Astrocyte (in vitro differentiated cells and primary cell): ENCODE measurements around the gene CSMD2.

Source experiments
- EZH2 ChIP-seq: IDR thresholded peaks from 2 replicates; pipeline ENCODE4 v1.6.1; 2012; ENCODE audit warnings: mild to moderate bottlenecking, low read length, inconsistent platforms; ENCODE audit not compliant: insufficient read depth
- TF ChIP-seq, protein P1 (sequence below): IDR thresholded peaks from 2 replicates; pipeline ENCODE4 v1.5.1; 2011; ENCODE audit warnings: low read depth, mild to moderate bottlenecking, inconsistent platforms, low read length, moderate library complexity; ENCODE audit not compliant: insufficient read depth

DNA sequence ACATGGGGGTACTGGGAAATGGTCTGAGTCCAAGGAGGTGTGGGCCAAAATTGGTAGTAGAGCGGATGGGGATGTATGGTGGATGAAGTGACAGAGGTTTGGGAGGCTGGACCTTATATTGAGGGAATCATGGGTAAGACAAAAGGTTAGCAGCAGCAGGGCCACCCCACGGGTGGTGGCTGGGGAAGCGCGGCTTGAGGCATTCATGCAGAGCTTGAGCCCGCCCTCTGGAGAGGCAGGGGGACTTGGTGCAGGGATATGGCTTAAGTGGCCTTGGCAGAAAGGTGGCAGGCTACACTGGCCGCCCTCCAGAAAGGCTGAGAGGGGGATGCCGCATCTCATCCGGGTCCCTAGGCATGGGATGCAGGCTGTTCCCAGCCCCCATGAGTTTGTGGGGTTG is 269.6 kb downstream of the CSMD2 start:
- TF ChIP-seq, protein P1, sequence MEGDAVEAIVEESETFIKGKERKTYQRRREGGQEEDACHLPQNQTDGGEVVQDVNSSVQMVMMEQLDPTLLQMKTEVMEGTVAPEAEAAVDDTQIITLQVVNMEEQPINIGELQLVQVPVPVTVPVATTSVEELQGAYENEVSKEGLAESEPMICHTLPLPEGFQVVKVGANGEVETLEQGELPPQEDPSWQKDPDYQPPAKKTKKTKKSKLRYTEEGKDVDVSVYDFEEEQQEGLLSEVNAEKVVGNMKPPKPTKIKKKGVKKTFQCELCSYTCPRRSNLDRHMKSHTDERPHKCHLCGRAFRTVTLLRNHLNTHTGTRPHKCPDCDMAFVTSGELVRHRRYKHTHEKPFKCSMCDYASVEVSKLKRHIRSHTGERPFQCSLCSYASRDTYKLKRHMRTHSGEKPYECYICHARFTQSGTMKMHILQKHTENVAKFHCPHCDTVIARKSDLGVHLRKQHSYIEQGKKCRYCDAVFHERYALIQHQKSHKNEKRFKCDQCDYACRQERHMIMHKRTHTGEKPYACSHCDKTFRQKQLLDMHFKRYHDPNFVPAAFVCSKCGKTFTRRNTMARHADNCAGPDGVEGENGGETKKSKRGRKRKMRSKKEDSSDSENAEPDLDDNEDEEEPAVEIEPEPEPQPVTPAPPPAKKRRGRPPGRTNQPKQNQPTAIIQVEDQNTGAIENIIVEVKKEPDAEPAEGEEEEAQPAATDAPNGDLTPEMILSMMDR = no peak
- no peak for TF ChIP-seq EZH2
